Urinary bladder (tissue), 4 donors: ENCODE data around the gene IQCF5. TPM values are rescaled to one million over a fixed set of nuclear protein-coding genes. Genes with fewer than 3 reads are reported as not detected.

Source experiments
- DNase-seq: peaks from one replicate; pipeline ENCODE4 v3.0.0-alpha.2; 2015; ENCODE audit errors: extremely low spot score
- H3K27ac ChIP-seq: one replicate; pipeline ENCODE4 v1.5.1; 2013; ENCODE audit warnings: low read depth, mild to moderate bottlenecking, moderate library complexity
- H3K36me3 ChIP-seq: one replicate; pipeline ENCODE4 v1.6.1; 2013; ENCODE audit warnings: mild to moderate bottlenecking, moderate library complexity; ENCODE audit not compliant: insufficient read depth
- H3K4me1 ChIP-seq: one replicate; pipeline ENCODE4 v1.6.1; 2013; ENCODE audit warnings: mild to moderate bottlenecking, moderate library complexity; ENCODE audit not compliant: insufficient read depth
- H3K4me3 ChIP-seq: one replicate; pipeline ENCODE4 v1.5.1; 2013; ENCODE audit warnings: low read depth, low read length
- WGBS: extraction: QIAGEN DNeasy Blood & Tissue Kit; methylation state at CpG from one replicate; pipeline ENCODE4 v1.1.7; 2013; 5-methylcytosine and 5-hydroxymethylcytosine counted together
- polyA plus RNA-seq: library from polyadenylated mRNA; stranded (reverse); fragments of 200-250 nt; gene quantifications from one replicate; pipeline ENCODE4 v1.2.3, GENCODE V29; 2013
- small RNA-seq: library from RNA; depleted of rRNA; stranded (forward); fragments of <200 nt; gene quantifications from one replicate; pipeline ENCODE3, GENCODE V24; 2014
- total RNA-seq: library from RNA; depleted of rRNA; stranded (reverse); fragments of >200 nt; gene quantifications from one replicate; pipeline ENCODE4 v1.2.3, GENCODE V29; 2014
- donor health status: healthy with polysubstance abuse.
- donor health status: healthy.

IQCF5 gene
- total and polyA plus RNA-seq, 2 donors, result not detected

- H3K36me3 ChIP-seq, result no peaks in the 10 kb centered on the region
- H3K27ac ChIP-seq, result no peak overlapping the region
- no peak overlapping the region for H3K4me3 ChIP-seq
- no peak for DNase-seq
- no peaks in the 10 kb centered on the region for H3K4me1 ChIP-seq
- 82% methylated on average over 5 of the region's 5 CpGs for WGBS
Measured at GRCh38 chr3:51836606-51837005, 38.8 kb downstream of the IQCF5 start.

- Histone ChIP-seq H3K36me3 (no peaks in the 10 kb centered on the region), H3K27ac (no peak overlapping the region), H3K4me1 (no peaks in the 10 kb centered on the region), H3K4me3 (no peak overlapping the region)
- WGBS, result 52% methylated on average over 4 of the region's 4 CpGs
- DNase-seq, result no peak
Measured at GRCh38 chr3:51830836-51831385, 44.5 kb downstream of the IQCF5 start.

GRCh38 chr3:51830345-51830744, 45.1 kb downstream of the IQCF5 start:
- no peaks in the 10 kb centered on the region for H3K36me3 ChIP-seq
- 87% methylated on average over 13 of the region's 13 CpGs for WGBS
- DNase-seq, result no peak

GRCh38 chr3:51828297-51828696, 47.1 kb downstream of the IQCF5 start:
- 79% methylated on average over 1 of the region's 1 CpG for WGBS

More at GRCh38 chr3:51830345-51830744, 45.1 kb downstream of the IQCF5 start:
- Histone ChIP-seq H3K27ac (no peak overlapping the region), H3K4me3 (no peak overlapping the region), H3K4me1 (no peaks in the 10 kb centered on the region)

More at GRCh38 chr3:51828297-51828696, 47.1 kb downstream of the IQCF5 start:
- no peak overlapping the region for H3K4me3 ChIP-seq
- DNase-seq, result no peak
- H3K27ac ChIP-seq, result no peak overlapping the region
- H3K36me3 ChIP-seq, result no peaks in the 10 kb centered on the region
- H3K4me1 ChIP-seq, result no peaks in the 10 kb centered on the region

Small RNA genes lying within 50 kb of the gene (small RNA-seq; reads per million reads assigned to genes)
- 0.18 reads per million for gene RN7SL504P

Other genes starting within 250 kb of the IQCF5 start
- gene TEX264, start 204.3 kb downstream of the IQCF5 start, total RNA-seq, result 23.8 TPM
- 64.2 TPM for gene TEX264, start 204.3 kb downstream of the IQCF5 start, polyA plus RNA-seq
- gene GRM2, start 168.5 kb downstream of the IQCF5 start, total RNA-seq, result 0.32 TPM
- gene GRM2, start 168.5 kb downstream of the IQCF5 start, polyA plus RNA-seq, result 0.19 TPM
- not detected for gene IQCF6, start 96.4 kb downstream of the IQCF5 start, total RNA-seq
- not detected for gene IQCF6, start 96.4 kb downstream of the IQCF5 start, polyA plus RNA-seq
- gene IQCF2, start 14.0 kb downstream of the IQCF5 start, total RNA-seq, result not detected
- gene IQCF2, start 14.0 kb downstream of the IQCF5 start, polyA plus RNA-seq, result not detected
- not detected for gene IQCF1, start 27.8 kb upstream of the IQCF5 start, total RNA-seq
- not detected for gene IQCF1, start 27.8 kb upstream of the IQCF5 start, polyA plus RNA-seq
- gene RRP9, start 66.3 kb upstream of the IQCF5 start, total RNA-seq, result 7.7 TPM
- gene RRP9, start 66.3 kb upstream of the IQCF5 start, polyA plus RNA-seq, result 29.5 TPM
- 6.1 TPM for gene PARP3, start 66.8 kb upstream of the IQCF5 start, total RNA-seq
- 15.0 TPM for gene PARP3, start 66.8 kb upstream of the IQCF5 start, polyA plus RNA-seq
- not detected for gene GPR62, start 79.8 kb upstream of the IQCF5 start, total RNA-seq
- 0.32 TPM for gene GPR62, start 79.8 kb upstream of the IQCF5 start, polyA plus RNA-seq
- gene PCBP4, start 91.9 kb upstream of the IQCF5 start, total RNA-seq, result 22.4 TPM
- 43.9 TPM for gene PCBP4, start 91.9 kb upstream of the IQCF5 start, polyA plus RNA-seq
- gene ABHD14B, start 98.4 kb upstream of the IQCF5 start, total RNA-seq, result 14.2 TPM
- 69.1 TPM for gene ABHD14B, start 98.4 kb upstream of the IQCF5 start, polyA plus RNA-seq
- 13.0 TPM for gene ABHD14A, start 99.5 kb upstream of the IQCF5 start, total RNA-seq
- 31.5 TPM for gene ABHD14A, start 99.5 kb upstream of the IQCF5 start, polyA plus RNA-seq
- gene ACY1, start 107.9 kb upstream of the IQCF5 start, total RNA-seq, result 10.6 TPM
- 20.0 TPM for gene ACY1, start 107.9 kb upstream of the IQCF5 start, polyA plus RNA-seq
- 623 TPM for gene RPL29, start 120.3 kb upstream of the IQCF5 start, total RNA-seq
- 1,824 TPM for gene RPL29, start 120.3 kb upstream of the IQCF5 start, polyA plus RNA-seq
- gene DUSP7, start 181.0 kb upstream of the IQCF5 start, total RNA-seq, result 8.2 TPM
- 14.3 TPM for gene DUSP7, start 181.0 kb upstream of the IQCF5 start, polyA plus RNA-seq